HUDEP-2 (cell line): Measurements from ENCODE around the gene SPAM1.
"Not testable (repeated sequence)": the region's sequence is repeated elsewhere in the genome, so short reads cannot be mapped to it uniquely, and the experiment has no call there.

ENCODE experiments used
- DNase-seq, 76 experiments: peaks; one replicate each; lab custom pipeline; 2025; ENCODE audit not compliant: unreplicated experiment in 76 of 76; lab: John Stamatoyannopoulos, UW

Gene SPAM1

DNA sequence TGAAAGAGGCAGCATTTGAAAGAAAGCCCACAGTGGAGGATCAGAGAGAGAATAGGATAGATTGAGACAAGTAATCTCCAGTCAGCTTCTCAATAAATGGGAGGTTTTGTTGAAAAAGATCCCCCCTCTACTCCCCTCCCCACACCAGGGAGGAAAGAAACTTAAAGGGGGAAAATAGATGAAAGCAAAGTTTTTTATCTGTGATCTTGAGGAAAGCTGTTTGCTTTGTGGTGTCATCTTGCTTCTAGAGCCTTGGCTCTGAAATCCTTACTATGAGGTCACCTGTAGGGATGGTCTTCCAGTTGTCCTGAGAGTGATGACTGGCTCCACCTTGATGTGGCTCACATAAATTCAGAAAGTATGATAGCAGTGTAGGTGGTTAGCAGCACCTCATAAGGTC lies at the start of gene SPAM1:
TSS of gene SPAM1 (plus strand) at position 301 of the 400 bp plus-strand sequence. CDS start 28,330 bp downstream, outside the sequence.
- no peak for DNase-seq

GRCh38 chr7:123876557-123877256 lies 48.3 kb upstream of the SPAM1 start:
- no peak for DNase-seq

DNA sequence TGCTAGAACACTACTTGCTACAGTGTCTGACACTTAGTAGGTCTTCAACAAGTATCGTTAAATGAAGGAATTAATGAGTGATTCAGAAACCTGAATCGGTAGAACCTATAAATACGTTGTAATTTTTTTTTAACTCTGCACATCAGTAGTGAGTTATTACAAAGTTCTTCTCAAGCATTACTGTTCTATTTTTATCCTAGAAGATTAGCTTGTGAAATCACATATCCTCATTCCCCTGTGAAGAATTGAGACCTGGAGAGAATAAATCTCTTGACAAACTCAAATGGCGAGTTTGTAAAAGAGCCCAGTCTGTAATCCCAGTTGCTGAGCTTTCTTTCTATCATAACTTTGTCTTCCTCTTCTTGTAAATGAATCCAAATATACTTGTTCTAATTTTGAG lies 45.4 kb upstream of the SPAM1 start:
- DNase-seq, result no peak

DNA sequence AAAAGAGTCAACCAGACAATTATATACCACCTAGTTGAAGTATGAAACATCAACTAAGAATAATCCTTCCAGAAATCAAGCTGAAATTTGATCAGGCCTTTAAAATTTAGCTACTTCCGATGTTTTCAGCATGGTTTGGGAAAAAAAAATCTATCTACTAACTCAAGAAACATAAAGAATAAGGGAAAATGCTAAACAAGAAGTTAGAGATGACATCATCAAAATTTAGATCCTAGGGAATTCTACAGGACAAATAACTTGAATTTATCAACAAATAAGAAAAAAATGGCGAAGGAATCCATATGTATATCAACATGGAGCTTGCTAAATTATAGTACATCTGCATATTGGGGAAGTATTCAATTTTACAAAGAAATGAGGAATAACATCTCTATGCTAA lies 43.7 kb upstream of the SPAM1 start:
- no peak for DNase-seq

DNA sequence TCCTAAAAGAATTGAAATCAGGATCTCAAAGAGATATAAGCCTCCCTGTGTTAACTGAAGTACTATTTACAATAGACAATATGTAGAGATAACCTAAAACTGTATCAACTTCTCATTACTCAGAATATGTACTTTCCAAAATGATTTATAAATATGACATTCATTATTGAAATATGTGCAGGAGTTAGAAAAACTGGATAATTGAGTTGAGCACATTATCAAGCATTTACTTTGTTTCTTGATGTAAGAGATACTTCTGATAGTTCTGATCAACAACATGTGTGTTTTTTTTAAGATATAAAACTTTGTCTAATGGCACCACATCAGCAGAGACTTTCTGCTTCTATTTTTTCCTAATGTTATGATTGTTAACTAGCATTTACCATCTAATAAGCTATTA lies 41.9 kb upstream of the SPAM1 start:
- no peak for DNase-seq

GRCh38 chr7:123888192-123888591 lies 36.8 kb upstream of the SPAM1 start:
- DNase-seq, result no peak

DNA sequence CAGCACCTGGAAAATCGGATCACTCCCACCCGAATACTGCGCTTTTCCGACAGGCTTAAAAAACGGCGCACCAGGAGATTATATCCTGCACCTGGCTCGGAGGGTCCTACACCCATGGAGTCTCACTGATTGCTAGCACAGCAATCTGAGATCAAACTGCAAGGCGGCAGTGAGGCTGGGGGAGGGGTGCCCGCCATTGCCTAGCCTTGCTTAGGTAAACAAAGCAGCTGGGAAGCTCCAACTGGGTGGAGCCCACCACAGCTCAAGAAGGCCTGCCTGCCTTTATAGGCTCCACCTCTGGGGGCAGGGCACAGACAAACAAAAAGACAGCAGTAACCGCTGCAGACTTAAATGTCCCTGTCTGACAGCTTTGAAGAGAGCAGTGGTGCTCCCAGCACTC lies 30.3 kb upstream of the SPAM1 start:
- not testable (repeated sequence) for DNase-seq

GRCh38 chr7:123901101-123901500 lies 23.9 kb upstream of the SPAM1 start:
- DNase-seq, result no peak

GRCh38 chr7:123905714-123906113 lies 19.3 kb upstream of the SPAM1 start:
- DNase-seq, result no peak

DNA sequence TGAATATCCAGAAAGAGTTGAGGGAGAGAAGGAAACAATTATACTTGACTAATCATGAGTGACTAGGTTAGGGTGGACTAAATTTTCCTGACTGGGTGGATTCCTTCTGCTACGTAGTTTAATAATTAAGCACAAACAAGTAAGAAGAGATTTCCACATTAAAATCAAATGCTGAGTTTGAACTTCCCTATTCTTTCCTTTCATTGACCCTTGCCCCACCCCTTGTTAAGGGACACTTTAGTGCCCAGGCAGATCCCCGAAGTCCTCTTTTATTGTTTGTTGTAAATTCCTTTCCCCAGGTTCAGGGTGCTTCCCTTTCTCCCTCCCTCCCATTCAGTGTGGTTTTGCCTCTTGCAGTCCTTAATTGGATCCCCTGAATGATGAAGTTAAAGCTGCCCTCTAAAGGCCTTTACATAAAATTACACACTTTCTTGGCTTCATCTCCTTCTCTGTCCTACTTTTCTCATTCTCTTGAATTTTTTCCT lies 8.8 kb upstream of the SPAM1 start:
- no peak for DNase-seq

DNA sequence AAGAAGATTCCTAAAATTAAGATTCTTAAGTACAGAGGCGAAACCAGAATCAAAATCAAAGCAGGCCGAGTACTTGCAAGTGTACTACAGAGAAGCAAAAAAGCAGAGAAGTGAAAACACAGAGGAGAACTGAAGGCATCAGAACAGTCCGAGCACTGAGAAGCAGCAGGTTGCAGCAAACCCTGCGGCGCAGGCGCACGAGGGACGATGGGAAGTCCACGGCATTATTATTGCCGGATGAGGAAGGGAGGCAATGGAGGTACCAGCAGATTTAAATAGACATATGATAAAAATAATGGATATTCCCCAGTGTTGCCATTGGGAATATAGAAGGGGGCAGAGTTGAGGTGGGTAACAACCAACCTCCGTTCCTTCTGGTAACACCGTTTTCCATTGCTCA lies 7.2 kb upstream of the SPAM1 start:
- DNase-seq, result no peak

GRCh38 chr7:123918309-123918708 lies 6.7 kb upstream of the SPAM1 start:
- DNase-seq, result no peak

DNA sequence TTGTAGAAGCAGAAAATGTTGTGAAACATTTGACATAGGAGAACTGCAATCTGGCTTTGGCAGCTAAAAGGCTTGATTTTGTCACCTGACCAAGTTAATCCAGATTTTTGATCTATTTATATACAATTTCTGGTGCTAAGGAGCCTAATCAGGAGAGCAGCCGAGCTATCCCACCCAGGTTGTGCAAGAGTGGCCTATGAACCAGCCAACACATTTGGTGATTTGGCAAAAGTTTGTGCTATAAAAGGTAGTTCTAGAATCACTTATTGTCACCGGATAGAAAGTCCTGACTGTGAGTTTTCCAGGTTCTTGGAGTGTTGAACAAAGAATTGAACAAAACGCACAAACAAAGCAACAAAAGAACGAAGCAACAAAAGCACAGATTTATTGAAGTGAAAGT lies 1.4 kb upstream of the SPAM1 start:
- DNase-seq, result no peak

- DNase-seq, result no peak
Observed at GRCh38 chr7:123929107-123929506, 4.1 kb downstream of the SPAM1 start.

DNA sequence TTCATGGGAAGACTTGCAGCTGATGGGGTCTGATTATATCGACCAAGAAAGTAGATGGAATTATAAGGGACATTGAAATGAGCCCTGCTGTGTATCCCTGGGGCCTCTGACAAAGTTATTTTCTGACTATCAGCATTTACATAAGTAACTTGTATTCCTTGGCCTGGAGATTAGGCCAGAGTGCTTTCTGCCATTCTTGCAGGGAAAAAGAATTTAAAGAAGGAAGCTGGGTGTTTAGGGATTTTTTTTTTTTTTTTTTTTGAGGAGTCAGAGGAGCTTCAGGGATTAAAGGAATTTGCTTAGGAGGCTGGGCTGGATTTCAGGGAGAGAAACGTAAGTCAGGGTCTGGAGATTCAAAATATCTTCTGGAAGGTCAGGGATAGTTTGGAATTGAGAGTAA lies 4.6 kb downstream of the SPAM1 start:
- DNase-seq, result no peak

GRCh38 chr7:123935436-123936381 lies 10.7 kb downstream of the SPAM1 start:
- no peak for DNase-seq

GRCh38 chr7:123936388-123936787 lies 11.3 kb downstream of the SPAM1 start:
- DNase-seq, result no peak

GRCh38 chr7:123939784-123940183 lies 14.7 kb downstream of the SPAM1 start:
- DNase-seq, result no peak

DNA sequence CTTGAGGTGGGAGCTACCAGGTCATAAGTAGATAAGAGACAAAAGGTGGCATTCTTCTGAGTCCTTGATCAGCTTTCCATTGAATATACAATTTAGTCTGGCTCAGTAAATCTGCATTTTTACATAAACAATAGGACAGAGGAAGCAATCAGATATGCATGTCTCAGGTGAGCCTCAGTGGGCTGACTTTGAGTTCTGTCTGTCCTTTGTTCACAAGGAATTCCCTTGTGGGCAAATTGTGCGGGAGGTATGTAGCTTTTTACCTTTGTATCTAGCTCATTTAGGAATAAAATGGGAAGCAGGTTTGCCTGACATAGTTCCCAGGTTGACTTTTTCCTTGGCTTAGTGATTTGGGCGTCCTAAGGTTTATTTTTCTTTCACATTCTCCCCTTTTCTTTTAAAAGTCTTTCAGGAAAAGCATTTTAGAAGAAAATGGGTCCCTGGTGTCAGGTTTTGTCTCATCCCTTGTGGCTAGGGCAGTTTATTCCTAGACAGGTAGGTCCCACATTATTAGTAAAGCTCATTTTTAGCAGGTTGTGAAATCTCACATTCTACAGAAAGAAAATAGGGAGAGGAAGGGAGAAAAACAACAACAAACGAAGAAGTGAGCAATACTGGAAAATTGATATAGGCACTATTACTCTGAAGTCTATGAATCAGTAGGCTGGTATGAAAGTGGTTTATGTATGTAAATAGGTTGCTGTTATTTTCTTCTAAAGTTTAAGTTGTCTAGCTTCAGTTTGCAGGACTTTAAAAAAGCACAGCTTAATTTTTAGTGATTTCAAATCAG lies 16.5 kb downstream of the SPAM1 start:
- no peak for DNase-seq

GRCh38 chr7:123944395-123944794 lies 19.4 kb downstream of the SPAM1 start:
- no peak for DNase-seq

DNA sequence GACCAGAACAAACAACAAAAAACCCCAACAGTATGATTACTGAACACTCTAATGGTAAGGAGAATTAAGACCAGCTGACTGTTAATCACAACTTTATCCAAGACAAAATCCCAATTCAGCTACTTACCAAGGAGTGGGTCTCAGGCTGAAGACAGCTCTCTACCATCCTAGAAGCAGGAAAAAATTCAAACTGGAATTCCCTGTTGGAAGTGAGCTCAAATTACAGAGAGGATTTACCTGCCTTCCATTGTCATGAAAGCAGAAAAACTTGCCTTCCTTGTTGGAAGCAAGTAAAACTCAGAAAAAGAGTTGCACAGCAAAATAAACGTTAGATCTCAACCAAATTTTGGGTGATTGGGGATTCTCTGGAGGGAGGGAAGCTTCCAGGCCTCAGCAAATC lies 20.9 kb downstream of the SPAM1 start:
- no peak for DNase-seq
